Astrocyte (in vitro differentiated cells and primary cell): Measurements from ENCODE around the gene OSGIN1.

ENCODE experiments used
- EZH2 ChIP-seq: IDR thresholded peaks from 2 replicates; pipeline ENCODE4 v1.6.1; 2012; ENCODE audit warnings: mild to moderate bottlenecking, low read length, inconsistent platforms; ENCODE audit not compliant: insufficient read depth
- TF ChIP-seq, protein P1 (sequence below): IDR thresholded peaks from 2 replicates; pipeline ENCODE4 v1.5.1; 2011; ENCODE audit warnings: low read depth, mild to moderate bottlenecking, inconsistent platforms, low read length, moderate library complexity; ENCODE audit not compliant: insufficient read depth

GRCh38 chr16:83979441-83979840 is 26.4 kb downstream of the OSGIN1 start:
- TF ChIP-seq, protein P1, sequence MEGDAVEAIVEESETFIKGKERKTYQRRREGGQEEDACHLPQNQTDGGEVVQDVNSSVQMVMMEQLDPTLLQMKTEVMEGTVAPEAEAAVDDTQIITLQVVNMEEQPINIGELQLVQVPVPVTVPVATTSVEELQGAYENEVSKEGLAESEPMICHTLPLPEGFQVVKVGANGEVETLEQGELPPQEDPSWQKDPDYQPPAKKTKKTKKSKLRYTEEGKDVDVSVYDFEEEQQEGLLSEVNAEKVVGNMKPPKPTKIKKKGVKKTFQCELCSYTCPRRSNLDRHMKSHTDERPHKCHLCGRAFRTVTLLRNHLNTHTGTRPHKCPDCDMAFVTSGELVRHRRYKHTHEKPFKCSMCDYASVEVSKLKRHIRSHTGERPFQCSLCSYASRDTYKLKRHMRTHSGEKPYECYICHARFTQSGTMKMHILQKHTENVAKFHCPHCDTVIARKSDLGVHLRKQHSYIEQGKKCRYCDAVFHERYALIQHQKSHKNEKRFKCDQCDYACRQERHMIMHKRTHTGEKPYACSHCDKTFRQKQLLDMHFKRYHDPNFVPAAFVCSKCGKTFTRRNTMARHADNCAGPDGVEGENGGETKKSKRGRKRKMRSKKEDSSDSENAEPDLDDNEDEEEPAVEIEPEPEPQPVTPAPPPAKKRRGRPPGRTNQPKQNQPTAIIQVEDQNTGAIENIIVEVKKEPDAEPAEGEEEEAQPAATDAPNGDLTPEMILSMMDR: no peak
- TF ChIP-seq EZH2: no peak
